GM18907 (cell line): ENCODE results near the gene HP.

Source experiments
- ATAC-seq: cut with Tn5 transposase; IDR thresholded peaks from one replicate; pipeline ENCODE4 v1.9.1; 2021; ENCODE audit warnings: mild to moderate bottlenecking, moderate library complexity; ENCODE audit not compliant: unreplicated experiment

HP gene

GRCh38 chr16:72084445-72084844 is 30.1 kb downstream of the HP start:
- ATAC-seq = no peak

DNA sequence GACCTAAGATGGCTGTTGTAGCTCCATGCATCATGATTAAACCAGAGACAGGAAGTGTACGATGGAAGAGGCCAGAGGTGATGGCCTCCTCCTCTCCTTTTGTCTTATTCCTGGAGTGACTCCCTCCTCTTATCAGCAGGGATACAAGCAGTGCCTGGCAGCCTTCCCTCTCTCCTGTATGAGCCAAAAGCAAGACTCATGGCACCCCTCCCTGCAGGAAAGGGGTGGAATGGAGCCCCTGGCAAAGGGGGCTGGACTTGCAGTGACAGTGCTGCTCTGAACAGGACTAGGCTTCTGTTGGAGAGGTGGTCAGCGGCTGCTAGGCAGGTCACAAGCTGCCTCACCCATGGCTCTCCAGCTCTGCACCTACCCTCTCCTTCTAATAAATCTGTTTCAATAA is 30.7 kb downstream of the HP start:
- no peak for ATAC-seq

GRCh38 chr16:72091217-72091616 is 36.9 kb downstream of the HP start:
- ATAC-seq = no peak

DNA sequence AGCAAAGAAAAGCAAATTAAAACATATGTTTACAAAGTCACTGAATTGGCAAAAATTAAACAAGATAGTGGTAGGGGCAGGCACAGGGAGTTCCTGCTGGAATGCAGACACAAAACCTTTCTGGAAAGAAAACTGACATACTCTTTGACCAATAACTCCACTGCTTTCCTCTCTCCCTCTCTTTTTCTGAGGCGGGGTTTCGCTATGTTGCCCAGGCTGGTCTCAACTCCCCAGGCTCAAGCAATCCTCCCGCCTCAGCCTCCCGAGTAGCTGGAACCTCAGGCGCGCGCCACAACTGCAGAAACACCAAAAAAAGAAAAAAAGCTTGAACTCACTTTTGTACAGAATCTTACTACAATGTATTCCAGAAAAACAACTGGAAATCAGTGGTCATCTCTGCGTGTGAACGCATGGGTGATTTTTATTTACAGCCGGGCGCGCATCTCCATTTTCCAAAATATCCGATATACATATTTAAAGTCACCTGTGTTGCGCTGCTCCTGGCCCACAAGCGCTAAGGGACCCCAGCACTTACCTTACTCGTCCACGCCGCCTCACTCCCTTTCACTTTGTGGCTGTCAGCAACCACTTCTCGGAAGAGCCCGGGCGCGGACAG is 38.6 kb downstream of the HP start:
- ATAC-seq = no peak

GRCh38 chr16:72093448-72094265 is 39.4 kb downstream of the HP start, which contains the start of the genes DHX38 and TXNL4B:
Gene DHX38 (plus strand): TSS chr16:72093847. CDS start chr16:72096158, 2,311 bp downstream.
Gene TXNL4B (minus strand): TSS chr16:72093620. CDS start chr16:72090749, 2,871 bp downstream.
- ATAC-seq = peak; percentile 99

DNA sequence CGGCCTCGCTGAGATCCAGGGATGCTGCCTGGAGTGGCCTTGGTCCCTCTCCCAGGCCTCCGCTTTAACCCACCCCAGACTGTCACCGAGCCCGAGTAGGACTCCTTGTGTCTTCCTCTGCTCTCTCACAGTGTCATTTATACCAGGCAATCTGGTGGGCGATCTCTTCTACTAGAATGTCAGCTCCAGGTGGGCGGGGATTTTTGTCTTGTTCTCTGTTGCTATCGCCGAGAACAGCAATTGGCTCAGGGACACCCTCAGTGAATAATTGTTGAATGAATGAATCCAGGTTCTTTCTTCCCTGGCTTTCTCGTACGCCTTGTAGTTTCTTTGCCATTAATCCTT is 39.9 kb downstream of the HP start:
- no peak for ATAC-seq

DNA sequence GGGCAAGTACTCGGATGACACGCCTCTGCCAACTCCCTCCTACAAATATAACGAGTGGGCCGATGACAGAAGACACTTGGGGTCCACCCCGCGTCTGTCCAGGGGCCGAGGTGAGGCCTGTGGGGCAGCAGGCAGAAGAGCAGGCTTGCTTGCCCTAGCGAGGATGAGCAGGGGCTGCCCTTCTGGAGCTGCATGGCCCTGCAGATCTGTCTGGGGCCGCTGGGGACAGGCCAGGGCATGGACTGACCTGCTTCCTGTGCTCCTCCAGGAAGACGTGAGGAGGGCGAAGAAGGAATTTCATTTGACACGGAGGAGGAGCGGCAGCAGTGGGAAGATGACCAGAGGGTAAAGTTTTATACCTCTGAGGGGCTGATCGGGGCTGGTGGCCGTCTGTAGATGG is 44.6 kb downstream of the HP start:
- no peak for ATAC-seq

- ATAC-seq = peak; percentile 74
Observed at GRCh38 chr16:72099377-72099818, 45.1 kb downstream of the HP start.

- no peak for ATAC-seq
Observed at GRCh38 chr16:72101195-72101594, 46.9 kb downstream of the HP start.

- no peak for ATAC-seq
Observed at GRCh38 chr16:72104905-72105304, 50.6 kb downstream of the HP start.

GRCh38 chr16:72105978-72106377 is 51.7 kb downstream of the HP start:
- ATAC-seq = no peak

- no peak for ATAC-seq
Observed at GRCh38 chr16:72107371-72107770, 53.1 kb downstream of the HP start.

GRCh38 chr16:72108353-72109102 is 54.2 kb downstream of the HP start:
- ATAC-seq = no peak

- no peak for ATAC-seq
Observed at GRCh38 chr16:72109300-72109699, 55.0 kb downstream of the HP start.

GRCh38 chr16:72109966-72110530 is 55.7 kb downstream of the HP start:
- ATAC-seq = no peak
